HG03558 (cell line): ENCODE results near the gene MBD3.

Experiments used
- ATAC-seq: cut with Tn5 transposase; IDR thresholded peaks from one replicate; pipeline ENCODE4 v1.9.1; 2021; ENCODE audit warnings: moderate number of reproducible peaks; ENCODE audit not compliant: unreplicated experiment; ENCODE audit errors: extremely low read depth

The MBD3 gene

DNA sequence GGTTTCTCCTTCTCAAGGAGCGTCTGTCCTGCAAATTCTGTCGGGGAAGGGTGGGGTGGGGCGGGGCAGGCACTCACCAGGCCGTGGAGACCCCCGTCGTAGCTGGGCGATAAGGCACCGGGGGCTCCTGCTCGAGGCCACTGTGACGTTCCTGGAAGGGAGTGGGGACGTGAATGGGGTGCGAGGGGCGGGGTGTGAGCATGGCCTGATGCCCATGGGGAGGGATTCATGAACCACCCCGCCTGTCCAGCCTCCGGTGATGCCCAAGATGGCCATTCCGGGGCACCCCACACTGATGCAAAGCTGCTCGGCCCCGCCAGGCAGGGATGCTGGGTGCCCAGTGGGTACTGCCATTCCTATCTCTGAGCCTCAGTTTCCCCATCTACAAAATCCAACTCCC, 27.0 kb upstream of the MBD3 start:
- ATAC-seq: no peak

DNA sequence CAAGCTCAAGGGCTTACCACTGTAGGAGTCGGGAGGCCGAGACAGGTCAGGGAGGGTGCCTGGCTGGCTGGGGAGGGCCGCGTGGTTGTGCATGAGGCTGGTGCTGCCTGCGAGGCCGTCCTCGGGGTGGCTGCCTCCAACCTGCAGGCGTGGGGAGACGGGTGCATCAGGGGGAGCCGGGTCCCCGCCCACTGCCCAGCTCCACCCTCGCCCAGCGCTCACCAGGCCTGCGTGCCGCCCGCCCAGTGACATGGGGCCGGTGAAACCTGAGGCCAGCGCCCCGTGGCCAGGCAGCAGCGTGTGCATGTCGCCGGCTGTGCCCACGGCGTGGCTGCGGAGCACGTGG, 26.4 kb upstream of the MBD3 start:
- ATAC-seq: no peak

DNA sequence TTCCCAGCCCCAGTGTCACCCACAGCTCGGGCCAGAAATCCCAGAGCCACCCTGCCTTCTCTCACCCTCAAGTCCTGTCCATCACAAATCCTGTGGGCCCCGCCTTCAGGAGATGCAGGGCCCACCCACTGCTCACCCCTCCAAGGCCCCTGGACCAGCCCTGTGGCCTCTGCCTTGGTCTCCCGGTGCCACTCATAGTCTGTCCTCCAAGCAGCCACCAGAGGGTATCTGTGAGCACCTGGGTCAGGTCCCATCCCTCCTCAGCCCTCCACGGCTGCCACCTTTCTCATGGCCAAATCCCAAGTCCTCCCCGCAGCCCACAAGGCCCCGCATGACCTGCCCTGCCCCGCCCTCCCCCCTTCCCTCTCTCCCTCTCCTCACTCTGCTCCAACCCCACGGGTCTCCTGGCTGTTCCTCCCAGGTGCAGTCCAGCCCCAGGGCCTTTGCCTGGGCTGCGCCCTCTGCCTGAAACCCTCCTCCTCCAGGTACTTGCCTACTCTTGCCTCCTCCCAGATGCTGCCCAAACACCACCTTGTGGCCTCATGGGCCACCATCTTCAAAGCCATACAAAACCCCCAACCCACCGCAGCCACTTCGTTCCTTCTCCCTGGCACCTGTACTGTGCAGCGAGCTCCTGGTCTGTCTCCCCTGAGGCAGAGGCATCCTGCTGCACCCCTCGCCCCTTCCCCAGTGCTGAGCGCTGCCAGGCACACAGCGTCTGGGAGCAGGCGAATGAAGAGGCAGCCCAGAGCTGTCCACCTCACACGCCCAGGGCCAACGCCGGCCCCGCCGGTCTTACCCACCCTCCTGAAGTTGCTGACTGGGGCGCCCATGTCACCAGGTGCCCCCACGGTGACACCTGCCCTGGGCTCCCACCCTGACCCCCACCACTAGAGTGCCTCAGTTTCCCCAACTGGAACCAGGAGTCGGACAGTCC, 25.8 kb upstream of the MBD3 start:
- no peak for ATAC-seq

DNA sequence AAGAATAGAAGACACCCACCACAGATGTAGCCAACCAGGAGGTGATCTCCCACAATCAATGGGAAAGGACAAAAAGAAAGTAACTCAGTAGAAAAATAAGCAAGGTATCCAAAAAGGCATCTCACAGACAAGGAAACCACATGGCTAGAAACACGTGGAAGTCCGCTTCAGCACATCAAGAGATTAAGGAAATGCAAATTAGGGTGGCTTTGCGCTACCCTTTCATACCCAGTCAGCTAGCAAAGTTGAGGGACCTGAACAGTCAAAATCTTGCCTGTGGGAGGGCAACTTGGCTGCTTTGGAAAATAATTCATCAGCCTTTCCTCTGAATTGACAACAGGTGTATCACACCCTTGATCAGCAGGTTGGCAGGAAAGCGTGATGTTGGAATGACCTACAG, 24.2 kb upstream of the MBD3 start:
- ATAC-seq: no peak

DNA sequence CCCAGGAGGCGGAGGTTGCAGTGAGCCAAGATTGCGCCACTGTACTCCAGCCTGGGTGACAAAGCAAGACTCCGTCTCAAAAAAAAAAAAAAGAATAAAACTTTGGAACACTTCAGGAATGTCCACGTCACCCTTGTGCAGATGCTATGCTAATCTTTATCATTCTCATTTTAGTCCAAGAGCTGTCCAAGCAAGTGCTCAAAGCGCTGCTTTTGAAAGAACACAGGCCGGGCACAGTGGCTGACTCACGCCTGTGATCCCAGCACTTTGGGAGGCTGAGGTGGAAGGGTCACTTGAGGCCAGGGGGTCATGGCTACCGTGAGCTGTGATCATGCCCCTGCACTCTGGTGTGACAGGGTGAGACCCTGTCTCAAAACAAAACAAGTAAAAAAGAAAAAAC, 23.7 kb upstream of the MBD3 start:
- no peak for ATAC-seq

DNA sequence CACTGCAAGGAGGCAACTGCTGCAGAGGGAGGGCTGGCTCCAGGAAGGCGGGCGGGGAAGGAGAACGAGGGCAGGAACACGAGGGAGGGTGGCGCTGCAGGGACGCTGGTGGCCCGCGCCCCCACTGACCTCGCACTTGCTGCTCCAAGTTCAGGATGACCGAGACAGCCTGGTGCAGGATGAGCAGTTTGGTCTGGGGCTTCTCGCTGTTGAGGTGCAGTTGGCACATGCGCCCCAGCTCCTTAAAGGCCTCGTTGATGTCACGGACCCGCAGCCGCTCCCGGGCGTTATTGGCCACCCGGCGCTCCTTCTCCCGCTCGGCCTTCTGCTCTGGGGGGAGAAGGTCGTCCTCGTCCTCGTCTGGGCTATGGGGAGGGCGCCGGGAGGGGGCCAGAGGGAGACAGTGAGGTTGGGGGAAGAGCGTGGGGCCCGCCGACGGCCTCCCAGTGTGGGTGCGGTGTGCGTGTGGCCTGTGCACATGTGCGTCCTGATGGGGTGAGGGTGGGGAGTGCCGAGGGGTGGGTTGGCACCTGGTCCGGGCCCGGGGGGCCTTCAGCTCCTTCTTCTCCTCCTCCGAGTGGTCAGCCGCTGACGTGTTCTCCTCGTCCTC, 22.6 kb upstream of the MBD3 start:
- no peak for ATAC-seq

DNA sequence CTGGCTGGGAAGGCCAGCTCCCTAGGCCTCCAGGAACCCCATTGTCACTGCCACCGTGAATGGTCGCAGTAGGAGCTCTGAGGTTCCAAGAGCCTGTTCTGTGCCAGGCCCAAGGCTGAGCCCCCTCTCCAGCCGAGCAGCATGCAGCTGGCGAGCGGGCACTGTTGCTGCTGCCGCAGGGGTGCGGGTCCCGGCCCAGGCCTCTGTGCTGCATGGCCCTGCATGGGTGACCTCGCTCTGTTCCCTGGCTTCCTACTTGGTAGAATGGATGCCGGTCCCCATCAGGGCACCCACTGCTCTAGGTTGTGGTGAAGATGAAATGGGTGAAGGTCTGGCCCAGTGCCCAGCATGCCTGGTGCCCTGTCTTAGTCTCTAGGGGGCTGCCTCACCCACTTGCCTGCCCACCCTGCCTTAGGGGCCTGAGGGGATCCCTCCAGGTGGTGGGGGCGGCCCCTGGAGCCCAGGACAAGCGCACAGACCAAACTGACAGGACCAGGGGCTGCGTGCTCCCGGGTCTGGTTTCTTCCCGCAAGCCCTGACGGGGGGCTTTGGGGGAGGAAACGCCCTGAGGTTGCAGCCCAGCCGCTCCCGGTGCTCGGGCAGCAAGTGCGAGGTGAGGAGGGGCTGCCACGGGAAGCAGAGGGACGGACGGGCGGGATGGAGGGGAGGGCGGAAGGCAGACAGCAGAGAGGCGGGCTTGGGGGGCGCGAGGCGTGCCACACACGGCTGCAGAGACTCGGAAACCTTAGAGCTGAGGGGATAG, 21.3 kb upstream of the MBD3 start:
- ATAC-seq: no peak

DNA sequence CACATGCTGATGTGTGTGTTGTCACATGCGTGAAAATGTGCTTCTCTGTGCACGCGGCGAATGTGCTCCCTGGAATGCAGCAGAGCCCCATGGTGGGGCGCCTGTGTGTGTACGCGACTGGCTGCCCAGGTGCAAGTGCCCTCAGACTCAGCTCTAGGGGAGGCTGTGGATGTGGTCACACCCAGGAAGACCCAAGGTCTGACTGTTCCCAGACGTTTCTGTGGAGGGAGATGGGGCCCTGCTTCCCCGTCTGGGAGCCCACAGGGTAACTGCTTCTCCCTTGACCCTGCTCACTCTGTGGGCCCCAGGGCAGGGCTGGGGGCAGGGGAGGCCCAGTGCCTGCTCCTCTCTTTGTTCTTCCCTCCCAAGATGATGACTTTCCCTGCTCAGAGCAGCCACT, 20.5 kb upstream of the MBD3 start:
- no peak for ATAC-seq

DNA sequence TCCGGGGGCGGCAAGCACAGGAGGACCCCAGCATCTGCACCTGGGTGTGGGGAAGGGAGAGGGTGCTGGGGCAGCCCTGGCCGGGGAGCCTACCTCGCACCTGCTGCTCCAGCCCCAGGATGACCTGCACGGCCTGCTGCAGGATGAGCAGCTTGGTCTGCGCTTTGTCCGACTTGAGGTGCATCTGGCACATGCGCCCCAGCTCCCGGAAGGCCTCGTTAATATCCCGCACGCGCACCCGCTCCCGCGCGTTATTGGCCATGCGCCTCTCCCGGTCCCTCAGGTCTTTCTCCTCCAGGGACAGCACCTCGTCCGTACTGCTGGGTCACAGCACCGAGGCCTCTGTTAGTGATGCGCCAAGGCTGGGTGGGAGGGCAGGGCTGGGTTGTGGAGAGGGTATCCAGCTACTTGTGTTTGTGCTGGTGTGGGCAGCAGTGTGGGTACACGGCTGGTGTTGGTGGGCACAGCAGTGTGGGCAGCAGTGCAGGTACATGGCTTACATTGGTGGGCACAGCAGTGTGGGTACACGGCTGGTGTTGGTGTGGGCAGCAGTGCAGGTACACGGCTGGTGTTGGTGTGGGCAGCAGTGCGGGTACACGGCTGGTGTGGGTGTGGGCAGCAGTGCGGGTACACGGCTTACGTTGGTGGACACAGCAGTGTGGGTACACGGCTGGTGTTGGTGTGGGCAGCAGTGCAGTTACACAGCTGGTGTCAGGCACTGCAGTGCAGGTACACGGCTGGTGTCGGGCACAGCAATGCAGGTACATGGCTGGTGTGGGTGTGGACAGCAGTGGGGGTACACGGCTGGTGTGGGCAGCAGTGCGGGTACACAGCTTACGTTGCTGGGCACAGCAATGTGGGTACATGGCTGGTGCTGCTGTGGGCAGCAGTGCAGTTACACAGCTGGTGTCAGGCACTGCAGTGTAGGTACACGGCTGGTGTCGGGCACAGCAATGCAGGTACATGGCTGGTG, 19.7 kb upstream of the MBD3 start:
- no peak for ATAC-seq

DNA sequence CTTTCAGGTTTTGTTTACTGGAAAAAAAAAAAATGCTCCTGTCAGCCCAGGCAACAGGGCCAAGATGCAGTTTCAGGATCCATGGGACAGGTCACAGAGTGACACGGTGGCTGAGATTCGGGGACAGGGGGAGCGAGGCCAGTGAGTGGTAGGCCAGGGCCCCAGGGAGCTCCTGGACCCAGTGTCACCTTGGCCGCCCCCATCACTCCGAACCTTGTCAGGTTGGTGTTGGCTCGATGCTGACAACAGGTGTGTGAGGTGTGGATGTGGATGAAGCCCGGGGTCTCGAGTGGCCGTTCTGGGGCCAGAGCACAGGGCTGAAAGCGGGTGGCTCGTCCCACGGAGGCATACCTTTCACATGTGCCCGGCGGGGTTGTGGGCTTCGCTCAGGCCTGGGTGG, 18.7 kb upstream of the MBD3 start:
- no peak for ATAC-seq

DNA sequence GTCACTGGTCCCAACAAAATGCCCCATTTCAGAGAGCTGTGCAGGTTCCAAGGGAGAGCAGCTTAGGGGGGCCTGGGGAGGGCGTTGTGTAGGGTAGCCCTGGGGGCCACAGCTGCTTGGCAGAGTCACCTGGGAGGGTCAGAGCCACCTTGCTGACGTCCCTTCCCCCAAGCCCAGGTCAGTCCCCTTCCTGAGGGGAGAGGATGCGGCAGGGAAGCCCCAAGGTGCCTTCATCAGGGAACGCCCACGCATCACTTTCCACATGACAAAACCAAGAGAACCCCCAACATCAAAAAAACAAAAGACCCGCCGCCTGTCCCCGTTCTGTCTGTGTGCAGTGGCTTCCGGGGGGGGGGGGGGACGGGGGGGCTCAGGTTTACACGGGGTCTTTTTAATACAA, 17.9 kb upstream of the MBD3 start:
- no peak for ATAC-seq

DNA sequence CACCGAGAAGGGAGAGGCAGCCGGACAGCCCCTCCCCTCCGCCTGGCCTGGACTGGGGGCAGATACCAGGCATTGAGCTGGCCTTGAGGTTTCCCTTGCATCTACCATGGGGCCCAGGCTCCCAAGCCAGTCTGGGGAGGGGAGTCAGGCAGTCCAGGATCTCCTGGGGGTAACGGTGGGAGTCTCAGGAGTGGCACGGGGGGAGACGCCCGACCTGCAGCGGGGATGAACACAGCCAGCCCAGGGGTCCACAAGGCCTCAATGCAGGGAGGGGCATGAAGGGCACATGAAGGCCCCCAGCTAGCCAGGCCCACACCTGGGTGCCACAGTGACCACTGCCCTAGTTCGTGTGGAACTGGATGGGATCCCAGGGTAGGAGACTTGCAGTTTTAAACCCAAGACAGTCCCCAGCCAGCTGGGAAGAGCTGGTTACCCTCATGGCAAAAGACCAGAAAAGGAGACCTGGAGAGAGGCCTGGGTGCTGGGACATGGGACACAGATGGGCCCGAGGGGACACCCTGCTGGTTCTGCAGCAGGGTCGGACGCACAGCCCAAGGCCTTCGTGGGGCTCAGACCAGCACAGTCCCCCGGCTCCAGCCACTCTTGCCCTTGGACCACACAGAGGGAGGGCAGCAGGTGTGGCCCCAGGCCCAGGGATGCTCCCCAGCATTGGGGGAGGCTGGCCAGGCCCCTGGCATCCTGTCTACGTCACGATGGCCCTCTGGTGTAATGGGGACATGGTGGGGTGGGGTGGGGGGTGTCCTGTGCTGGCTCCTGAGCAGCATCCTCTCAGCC, 17.2 kb upstream of the MBD3 start:
- no peak for ATAC-seq

DNA sequence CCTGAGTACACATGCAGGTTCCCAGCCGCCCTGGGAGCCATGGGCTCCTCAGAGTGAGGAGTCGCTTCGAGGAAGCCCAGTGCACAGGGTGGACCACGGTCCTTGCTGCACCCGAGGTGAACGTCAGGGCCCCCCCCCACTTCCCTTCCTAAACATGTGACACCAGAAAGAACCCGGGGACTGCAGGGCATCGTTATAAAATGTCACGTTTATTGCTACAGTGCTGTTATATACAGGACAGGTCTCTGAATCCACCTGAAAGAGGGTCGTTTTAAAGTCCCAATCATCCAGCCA, 16.4 kb upstream of the MBD3 start:
- ATAC-seq: no peak

DNA sequence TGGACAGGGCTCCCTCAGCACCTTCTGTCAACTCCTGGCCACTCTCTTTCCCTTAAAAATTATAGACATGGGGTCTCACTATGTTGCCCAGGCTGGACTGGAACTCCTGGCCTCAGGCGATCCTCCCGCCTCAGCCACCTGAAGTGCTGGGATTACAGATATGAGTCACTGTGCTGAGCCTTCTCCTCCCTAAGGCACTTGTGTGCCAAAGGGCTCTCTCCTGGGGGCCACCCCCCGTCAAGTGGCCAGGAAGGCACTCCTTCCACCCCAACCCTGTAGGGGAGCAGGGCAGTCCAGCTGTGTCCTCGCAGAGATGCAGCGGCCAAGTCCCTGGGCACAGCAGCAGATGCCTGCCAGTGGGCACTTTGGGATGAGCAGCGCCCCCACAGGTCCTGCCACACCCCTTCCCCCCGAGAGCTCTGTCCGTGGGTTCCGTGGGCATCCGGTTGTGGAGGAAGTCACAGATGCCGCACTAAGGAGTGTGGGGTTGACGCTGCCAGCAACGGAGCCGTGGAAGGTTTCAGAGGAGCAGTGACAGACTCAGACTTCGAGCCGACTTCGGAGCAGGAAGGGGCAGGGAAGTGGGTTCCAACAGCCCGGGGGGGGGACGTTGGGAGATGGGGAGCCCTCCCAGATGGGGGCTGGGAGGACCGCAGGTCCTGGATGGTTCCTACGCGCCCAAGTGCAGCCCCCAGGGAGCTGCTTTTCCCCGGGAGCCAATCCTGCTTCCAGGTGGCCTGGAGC, 15.9 kb upstream of the MBD3 start:
- no peak for ATAC-seq

DNA sequence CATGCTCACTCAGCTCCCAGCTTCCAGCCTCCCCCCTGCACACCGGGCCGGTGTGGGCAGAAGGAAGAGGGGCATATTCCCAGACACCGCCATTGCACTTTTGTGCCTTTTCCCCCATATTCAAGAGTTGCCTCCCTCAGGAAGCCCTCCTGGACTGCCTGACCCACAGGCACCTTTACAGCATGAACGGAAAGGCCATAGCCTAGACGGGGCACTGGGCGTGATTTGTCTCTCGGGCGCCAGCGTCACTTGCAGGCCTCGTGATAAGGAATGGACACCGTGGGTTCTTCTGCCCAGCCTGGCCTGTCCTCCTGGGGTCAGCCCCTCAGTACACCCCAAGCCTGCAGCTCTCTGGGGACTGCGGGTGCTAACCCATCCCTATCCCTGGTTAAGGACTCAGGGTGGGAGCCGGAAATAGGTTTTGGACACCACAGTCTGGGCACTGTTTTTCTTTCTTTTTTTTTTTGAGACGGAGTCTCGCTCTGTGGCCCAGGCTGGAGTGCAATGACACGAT, 13.5 kb upstream of the MBD3 start:
- ATAC-seq: no peak

DNA sequence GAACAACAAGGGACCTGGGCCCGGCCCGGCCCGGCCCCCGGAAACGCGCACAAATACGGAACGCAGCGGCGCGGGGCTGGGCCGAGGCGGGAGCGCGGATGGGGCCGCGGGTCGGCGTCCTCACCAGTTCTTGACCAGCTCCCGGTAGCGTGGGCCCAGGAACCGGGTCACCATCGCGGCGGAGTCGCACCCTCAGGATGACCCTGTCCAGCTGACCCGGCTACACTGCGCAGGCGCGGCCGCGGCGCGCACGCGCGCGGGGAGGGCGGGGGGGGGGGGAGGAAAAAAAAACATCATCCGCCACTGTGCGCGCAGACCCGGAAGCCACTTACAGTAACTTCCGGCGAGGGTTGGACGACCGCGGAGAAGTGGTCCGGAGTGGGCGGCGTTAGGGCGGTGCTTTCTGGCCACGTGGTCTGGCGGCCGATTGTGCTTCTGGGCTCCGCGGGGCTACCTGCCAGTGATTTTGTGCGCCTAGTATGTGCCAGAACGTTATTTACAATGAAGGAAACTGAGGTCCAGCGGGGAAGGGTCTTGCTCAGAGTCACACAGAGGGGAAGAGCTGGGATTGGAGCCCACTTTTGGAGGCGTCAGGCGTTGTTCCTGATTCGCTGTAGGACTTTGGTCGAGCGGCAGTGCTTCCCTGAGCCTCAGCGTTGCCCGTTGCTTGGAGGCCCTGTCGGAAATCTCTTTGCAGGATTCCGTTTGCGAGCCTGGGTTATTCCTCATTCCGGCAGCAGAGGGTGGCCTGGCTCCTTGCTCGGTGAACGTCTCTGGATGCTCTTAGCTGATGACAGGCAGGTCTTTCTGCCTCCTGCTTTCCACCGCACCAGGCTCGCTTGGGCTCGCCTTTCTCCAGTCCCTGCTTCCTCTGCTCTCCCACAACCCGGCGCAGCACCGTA, 12.8 kb upstream of the MBD3 start, which contains the start of gene UQCR11:
UQCR11 (minus strand) TSS at position 227 of the 902 bp plus-strand sequence; CDS start at position 174, 53 bp downstream.
- ATAC-seq: peak; percentile 39

DNA sequence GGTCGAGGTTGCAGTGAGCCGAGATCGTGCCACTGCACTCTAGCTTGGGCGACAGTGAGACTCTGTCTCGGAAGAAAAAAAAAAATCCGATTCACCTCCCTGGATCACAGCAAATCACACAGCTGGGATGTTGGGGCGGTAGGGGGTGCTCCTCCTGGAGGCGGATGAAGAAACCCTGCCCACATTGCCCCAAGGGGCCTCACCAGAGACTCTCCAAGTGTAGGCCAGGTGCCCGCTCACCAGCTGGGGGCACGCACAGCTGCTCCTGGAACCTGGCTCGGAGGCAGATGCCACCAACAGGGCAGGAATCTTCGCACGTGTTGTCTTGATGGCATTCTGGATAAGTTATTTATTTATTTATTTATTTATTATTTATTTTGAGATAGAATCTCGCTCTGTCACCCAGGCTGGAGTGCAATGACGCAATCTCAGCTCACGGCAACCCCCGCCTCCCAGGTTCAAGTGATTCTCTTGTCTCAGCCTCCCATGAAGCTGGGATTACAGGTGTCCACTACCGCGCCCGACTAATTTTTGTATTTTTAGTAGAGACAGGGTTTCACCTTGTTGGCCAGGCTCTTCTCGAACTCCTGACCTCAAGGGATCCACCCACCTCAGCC, 9.5 kb upstream of the MBD3 start:
- ATAC-seq: no peak
